ENCODE results near the gene SLC8A2. TPM values are rescaled to one million over a fixed set of nuclear protein-coding genes. Genes with fewer than 3 reads are reported as not detected.
A peak's percentile ranks its signal among the peaks of the same experiment; 100 is the strongest.

SLC8A2 gene
- polyA plus RNA-seq, 1 donor from 2014 or later = not detected

DNA sequence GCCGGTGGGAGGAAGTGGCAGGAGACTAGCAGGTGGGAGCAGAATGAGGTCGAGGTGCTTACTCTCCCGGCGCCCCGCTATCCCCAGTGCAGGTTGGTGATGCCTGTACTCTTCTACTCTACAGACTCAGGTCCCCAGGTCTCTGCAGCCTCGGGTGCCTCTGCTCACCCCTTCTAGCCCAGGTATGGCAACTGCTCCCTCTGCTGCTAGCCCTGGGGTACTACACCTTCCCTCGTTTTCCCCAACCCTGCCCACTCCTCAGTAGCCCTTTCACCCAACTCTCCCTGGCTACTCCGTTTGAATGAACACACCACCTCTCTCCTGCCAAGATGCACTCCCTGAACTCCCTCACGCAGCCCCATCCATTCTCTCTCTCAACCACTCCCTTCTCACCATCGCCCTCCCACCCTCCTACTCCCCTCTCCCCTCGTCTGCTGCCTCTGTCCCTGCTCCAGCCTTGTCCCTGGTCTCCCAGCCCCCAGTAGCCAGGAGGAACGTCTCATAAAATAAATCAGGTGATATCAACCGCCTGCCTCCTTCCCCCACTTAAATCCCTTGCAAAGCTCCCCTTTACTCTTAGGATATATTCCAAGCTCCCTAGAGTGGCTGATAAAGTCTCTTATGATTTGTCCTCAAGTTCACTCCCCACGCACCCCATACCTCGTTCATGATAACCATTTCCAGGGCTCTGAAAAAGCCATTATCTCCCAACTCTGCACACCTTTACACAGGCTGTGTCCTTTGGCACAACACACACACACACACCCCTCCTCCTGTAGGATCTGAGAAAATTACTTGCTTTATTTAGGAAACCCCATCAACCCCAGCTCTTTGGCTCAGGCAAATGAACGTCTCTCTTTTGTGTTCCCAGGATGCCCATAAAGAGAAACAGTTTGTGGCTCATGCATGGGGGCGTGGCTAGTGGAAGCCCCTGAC, 44.2 kb downstream of the SLC8A2 start:
- Mint-ChIP-seq H3K36me3 (no peaks in the 10 kb centered on the region), H3K9me3 (no peaks in the 10 kb centered on the region), H3K4me3 (no peak overlapping the region), H3K4me1 (peaks cover 0 to 8% (median 3%) of the 10 kb centered on the region in 3 donors), H3K27ac (peak overlapping the region in 2 of 3 donors; percentile 67 to 87), H3K27me3 (peaks cover 56% of the 10 kb centered on the region)

DNA sequence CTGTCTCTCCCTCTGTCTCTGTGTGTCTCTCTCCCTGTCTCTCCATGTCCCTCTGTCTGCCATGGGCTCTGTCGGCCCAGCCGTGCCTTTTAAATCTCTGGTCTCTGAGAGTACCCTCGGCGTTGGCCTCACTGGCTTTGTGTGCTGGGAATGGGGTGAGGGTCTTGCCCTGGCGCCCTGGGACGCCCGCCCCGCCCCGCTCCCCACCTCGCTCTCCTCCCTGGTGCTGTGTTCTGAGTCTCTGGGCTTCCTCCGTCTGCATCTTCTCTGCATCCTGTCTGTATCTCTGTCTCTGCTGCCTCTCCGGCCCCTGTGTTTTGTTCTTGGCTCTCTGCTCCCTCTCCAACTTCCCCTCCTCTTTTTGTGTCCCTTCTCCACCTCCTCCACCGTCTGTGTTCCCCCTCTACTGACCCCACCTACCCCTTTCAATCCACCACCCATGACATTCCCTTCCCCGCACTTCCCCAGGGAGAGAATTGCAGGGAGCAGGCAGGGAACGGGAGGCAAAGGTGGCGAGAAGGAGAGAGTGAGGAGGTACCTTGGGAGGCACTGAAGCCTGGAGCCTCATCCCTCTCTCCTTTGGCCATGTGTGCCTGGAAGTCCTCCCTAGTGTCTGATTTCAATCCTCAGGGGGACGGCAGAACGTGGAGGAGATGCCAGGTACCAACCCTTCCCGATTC, 48.4 kb downstream of the SLC8A2 start:
- no peak overlapping the region for H3K27ac Mint-ChIP-seq
- peaks cover 2% of the 10 kb centered on the region for H3K36me3 Mint-ChIP-seq
- H3K9me3 Mint-ChIP-seq = no peaks in the 10 kb centered on the region
- peaks cover 0 to 20% (median 5%) of the 10 kb centered on the region in 3 donors for H3K4me1 Mint-ChIP-seq
- peaks cover 52% of the 10 kb centered on the region for H3K27me3 Mint-ChIP-seq
- H3K4me3 Mint-ChIP-seq = no peak overlapping the region

DNA sequence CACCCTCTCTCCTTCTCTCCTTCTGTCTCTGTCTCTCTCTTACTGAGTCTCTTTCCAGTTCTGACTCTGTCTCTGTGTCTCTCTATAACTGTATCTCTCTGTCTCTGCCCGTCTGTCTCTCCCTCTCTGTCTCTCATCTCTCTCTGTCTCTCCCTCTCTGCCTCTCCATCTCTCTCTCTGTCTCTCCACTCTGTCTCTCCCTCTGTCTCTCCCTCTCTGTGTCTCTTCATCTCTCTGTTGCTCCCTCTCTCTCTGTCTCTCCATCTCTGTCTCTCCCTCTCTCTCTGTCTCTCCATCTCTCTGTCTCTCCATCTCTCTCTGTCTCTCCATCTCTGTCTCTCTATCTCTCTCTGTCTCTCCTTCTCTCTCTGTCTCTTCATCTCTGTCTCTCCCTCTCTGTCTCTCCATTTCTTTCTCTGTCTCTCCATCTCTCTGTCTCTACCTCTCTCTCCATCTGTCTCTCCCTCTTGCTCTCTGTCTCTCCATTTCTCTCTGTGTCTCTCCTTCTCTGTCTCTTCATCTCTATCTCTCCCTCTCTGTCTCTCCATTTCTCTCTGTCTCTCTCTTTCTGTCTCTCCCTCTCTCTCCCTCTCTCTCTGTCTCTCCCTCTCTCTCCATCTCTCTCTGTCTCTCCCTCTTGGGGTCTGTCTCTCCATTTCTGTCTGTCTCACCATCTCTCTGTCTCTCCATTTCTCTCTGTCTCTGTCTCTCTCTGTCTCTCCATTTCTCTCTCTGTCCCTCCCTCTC, 49.1 kb downstream of the SLC8A2 start:
- Mint-ChIP-seq H3K27ac (peak overlapping the region in 1 of 3 donors; percentile 58), H3K27me3 (peaks cover 60% of the 10 kb centered on the region), H3K36me3 (peaks cover 2% of the 10 kb centered on the region), H3K4me1 (peaks cover 3 to 22% (median 8%) of the 10 kb centered on the region in 3 donors), H3K4me3 (no peak overlapping the region), H3K9me3 (no peaks in the 10 kb centered on the region)

DNA sequence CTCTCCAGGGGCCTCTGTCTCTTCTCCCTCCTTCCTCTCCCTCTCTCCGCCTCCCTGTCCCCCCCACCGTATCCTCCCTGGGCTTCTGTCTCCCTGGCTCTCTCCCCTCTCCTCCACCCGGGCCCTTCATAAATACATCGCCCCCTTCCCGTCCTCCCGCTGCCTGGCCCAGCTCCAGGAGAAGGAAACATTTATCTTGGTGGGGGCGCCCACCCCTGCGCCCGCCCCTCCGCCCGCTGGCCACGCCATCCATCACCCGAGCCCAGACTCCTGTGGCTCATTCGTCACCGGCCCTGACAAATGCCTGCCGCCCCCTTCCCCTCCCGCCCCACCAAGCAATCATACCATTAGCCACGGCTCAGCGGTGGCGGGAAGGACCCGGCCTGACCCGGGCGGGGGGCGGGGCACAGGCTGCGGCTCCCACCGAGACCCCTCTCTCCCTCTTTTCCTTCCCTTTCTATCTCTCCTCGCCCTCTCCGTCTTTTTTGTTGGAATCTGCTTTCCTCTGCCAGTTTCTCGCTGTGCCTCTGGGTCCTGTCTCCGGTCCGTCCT, 49.8 kb downstream of the SLC8A2 start:
- Mint-ChIP-seq H3K36me3 (peaks cover 2% of the 10 kb centered on the region), H3K4me3 (no peak overlapping the region), H3K4me1 (peaks cover 6 to 20% (median 7%) of the 10 kb centered on the region in 3 donors), H3K9me3 (no peaks in the 10 kb centered on the region), H3K27me3 (peaks cover 65% of the 10 kb centered on the region), H3K27ac (no peak overlapping the region)

DNA sequence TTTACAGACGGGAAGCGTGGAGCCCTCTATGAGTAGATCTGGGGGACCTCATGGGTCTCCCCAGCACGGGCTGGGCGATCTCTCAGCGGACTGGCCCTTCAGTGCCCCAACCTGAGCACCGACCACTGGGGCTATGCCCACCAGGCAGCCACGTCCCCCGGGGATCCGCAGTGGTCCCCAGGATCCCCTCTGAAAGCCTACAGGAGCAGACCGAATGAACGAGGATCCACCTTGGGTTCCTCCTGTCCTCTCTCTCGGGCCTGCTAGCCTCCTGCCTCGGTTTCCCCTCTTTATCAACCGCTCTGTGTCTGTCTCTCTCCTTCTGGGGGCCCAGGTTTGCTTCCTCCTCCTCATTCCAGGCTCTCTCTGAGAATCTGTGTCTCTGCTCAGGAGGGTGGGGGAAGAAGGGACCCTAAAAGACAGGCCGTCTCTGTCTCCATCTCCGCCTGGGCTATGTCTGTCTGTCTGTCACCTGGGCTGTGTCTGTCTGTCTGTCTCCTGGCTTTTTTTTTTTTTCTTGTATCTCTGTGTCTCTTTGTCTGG, 50.4 kb downstream of the SLC8A2 start:
- Mint-ChIP-seq H3K27me3 (peaks cover 71% of the 10 kb centered on the region), H3K9me3 (no peaks in the 10 kb centered on the region), H3K36me3 (peaks cover 2% of the 10 kb centered on the region), H3K27ac (no peak overlapping the region), H3K4me1 (peaks cover 6 to 20% (median 7%) of the 10 kb centered on the region in 3 donors), H3K4me3 (no peak overlapping the region)

DNA sequence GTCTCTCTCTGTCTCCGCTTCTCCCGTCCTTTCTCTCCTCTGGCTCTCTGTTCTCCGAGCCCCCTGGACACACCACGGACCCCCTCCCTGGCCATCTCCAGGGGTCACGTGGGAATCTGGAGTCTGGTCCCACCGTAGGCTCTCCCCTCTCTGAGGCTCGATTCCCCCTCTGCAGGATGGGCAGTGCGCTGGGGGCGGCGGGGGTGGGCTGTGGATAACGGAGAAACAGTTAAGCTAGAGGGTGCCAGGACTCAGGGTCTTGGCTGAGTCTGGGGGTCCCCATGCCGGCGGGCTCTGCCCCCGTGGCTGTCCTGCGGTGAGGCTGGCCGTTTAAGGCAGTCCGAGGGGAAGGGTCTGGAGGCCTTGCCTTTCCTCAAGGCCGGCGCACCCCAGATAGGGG, 51.9 kb downstream of the SLC8A2 start:
- H3K36me3 Mint-ChIP-seq = peaks cover 2% of the 10 kb centered on the region
- H3K4me3 Mint-ChIP-seq = no peak overlapping the region

DNA sequence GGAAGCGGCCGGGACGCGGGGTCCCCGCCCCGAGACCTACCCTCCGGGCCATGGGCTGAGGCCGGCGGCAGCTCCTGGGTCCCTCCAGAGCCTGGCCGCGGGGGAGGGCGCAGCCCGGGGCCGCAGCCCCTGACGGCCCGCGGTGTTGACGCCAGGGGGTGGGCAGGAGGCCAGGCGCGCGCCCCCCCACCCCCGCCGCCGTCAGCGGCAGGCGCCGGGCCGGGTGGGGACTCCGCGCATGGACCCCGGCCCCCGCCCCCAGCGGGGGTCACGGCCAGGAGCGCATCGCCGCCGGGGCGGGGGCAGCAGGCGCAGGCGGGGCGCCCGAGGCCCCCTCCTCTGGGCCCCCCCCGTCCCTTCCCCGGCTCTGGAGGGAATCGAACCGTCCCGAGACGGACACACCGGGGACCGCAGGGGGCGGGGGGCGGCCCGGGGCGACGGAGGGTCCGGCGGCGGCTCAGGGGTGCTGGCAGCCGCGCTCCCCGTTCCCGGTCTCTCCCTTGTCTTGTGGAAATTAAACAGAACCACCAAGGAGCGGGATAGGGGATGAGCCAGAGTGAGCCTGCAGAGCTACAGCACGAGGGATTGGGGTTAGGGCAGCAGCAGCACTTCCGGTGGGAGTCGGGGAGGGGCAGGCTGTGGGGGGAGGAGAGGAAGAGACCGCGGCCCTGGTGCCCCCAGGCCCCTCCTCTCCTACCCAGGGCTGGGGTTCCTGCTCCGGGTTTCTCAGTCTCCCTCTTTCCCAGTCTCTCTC, 52.5 kb downstream of the SLC8A2 start, which contains the start of gene MEIS3:
Gene MEIS3, minus strand, starts transcription at position 498 of the 754 bp plus-strand sequence. Its CDS starts 446 bp downstream, at position 52.
- Mint-ChIP-seq H3K27me3 (peaks cover 64% of the 10 kb centered on the region), H3K36me3 (peaks cover 2% of the 10 kb centered on the region), H3K27ac (no peak within 1 kb of the TSS), H3K9me3 (no peaks in the 10 kb centered on the region), H3K4me1 (peaks cover 6 to 22% (median 7%) of the 10 kb centered on the region in 3 donors), H3K4me3 (peak within 1 kb of the TSS in 1 of 4 donors; percentile 58)

More for the DNA sequence above, 51.9 kb downstream of the SLC8A2 start:
- Mint-ChIP-seq H3K27me3 (peaks cover 66% of the 10 kb centered on the region), H3K27ac (no peak overlapping the region), H3K4me1 (peaks cover 6 to 20% (median 7%) of the 10 kb centered on the region in 3 donors), H3K9me3 (no peaks in the 10 kb centered on the region)

DNA sequence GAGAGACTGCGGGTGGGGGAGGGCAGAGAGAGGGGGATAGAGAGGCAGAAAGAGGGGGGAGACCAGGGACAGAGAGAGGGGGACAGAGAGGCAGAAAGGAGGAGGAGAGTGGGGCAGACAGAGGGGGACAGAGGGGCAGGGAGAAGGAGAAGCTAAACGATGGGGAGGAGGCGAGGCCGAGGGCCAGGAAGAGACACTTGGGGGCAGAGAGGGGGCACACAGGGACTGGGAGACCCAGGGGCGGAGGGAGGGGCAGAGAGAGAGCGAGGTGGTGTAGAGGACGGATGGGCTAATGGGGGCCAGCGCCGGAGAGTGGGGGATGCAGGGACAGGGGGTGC, 53.0 kb downstream of the SLC8A2 start:
- H3K4me1 Mint-ChIP-seq = peaks cover 6 to 23% (median 7%) of the 10 kb centered on the region in 3 donors
- peaks cover 2% of the 10 kb centered on the region for H3K36me3 Mint-ChIP-seq
- no peak overlapping the region for H3K27ac Mint-ChIP-seq
- H3K27me3 Mint-ChIP-seq = peaks cover 60% of the 10 kb centered on the region
- no peaks in the 10 kb centered on the region for H3K9me3 Mint-ChIP-seq
- peak overlapping the region in 1 of 4 donors; percentile 58 for H3K4me3 Mint-ChIP-seq

DNA sequence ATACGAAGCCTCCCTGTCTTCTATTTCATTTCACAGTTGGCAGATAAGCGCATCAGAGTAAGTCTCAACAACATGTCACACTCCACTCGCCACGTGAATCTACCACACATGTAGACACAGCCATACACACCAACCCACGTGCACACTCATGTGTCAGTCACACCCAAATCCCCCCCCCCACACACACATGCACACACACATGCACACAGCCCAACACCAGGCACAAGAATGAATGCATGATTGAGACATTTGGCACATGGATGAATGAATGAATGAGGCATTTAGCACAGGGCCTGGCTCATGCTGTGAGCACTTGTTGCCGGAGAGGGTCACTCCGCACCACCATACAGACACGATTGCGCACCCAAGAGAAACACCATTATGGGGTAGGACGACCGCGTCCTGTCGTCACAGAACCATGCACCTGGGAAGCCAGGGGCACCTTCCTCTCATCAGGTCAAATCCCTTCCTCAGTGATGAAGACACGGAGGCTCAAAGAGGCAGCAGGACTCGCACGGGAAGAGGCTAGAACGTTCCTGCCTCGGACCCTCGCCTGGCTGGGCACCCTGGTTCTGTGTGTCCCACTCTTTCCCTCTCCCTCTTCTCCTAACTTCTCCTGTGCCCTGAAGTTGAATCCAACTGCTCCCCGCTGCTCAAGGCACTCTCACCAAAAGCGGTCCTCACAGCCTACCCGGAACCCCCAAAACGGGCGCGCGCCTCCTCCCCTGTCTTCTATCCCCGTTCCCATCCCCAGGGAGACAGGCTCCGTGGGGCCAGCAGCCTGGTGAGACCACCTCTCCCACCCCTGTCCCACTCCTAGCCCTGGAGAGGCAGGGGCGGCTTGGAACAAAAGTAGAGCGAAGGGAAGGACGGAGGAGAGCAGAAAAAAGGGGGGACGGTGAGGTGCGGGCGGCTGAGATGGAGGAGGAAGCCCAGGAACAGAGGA, 53.7 kb downstream of the SLC8A2 start:
- peak overlapping the region in 1 of 3 donors; percentile 26 for H3K27ac Mint-ChIP-seq
- H3K4me1 Mint-ChIP-seq = peaks cover 6 to 23% (median 7%) of the 10 kb centered on the region in 3 donors
- peaks cover 54% of the 10 kb centered on the region for H3K27me3 Mint-ChIP-seq

DNA sequence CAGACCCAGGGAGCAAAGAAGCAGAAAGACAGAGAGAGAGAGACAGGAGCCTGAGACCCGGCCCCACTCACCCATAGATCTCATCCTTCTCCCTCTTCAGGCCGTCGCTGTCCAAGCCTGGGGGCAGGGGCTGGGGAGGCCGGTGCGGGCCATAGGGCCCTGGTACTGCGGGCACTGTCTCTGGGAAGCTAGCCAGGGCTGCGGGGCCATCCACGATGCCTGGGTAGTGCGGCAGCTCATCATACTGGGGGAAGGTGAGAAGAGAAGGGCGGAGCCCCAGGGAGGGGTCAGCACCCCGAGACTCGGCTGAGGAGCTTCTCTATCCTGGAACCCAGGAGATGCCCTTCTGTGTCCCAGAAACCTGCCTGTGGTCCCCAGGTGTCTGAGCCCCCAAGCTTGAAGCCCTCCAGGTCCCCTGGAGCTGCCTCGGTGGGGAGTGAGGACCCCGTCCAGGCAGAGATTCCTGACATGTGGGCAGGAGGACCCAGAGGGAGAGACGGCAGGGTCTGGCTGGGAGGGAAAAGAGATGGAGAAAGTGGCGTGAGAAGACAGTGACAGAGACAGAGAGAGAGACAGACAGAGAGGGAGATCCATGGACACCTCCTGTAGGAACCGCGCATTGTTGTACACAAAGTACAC, 54.5 kb downstream of the SLC8A2 start:
- Mint-ChIP-seq H3K27me3 (peaks cover 46% of the 10 kb centered on the region), H3K9me3 (no peaks in the 10 kb centered on the region), H3K36me3 (peaks cover 4% of the 10 kb centered on the region), H3K27ac (no peak overlapping the region), H3K4me3 (peak overlapping the region in 2 of 4 donors; percentile 26 to 27), H3K4me1 (peaks cover 6 to 17% (median 6%) of the 10 kb centered on the region in 3 donors)

More for the DNA sequence above, 53.7 kb downstream of the SLC8A2 start:
- peak overlapping the region in 3 of 4 donors; percentile 3 to 86 (median 27) for H3K4me3 Mint-ChIP-seq
- H3K9me3 Mint-ChIP-seq = no peaks in the 10 kb centered on the region
- H3K36me3 Mint-ChIP-seq = peaks cover 4% of the 10 kb centered on the region

DNA sequence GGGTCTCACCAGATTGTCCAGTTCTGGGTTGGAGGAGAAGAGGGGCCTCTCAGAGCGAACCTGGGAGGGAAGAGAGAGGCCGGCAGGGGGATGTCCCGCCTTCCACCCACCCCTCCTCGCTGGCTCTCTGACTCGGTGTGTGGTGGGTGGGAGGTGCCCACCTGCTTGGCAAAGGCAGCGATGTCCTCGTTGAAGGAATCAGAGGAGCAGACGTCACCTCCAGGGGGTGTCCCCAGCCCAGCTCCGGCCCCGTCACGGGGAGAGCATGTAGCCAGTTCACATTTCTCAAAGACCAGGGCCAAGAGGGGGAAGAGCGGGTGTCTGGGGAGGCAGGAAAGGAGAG, 55.1 kb downstream of the SLC8A2 start:
- no peak overlapping the region for H3K27ac Mint-ChIP-seq
- peaks cover 4% of the 10 kb centered on the region for H3K36me3 Mint-ChIP-seq
- no peaks in the 10 kb centered on the region for H3K9me3 Mint-ChIP-seq
- H3K4me1 Mint-ChIP-seq = peaks cover 5 to 15% (median 6%) of the 10 kb centered on the region in 3 donors
- peaks cover 46% of the 10 kb centered on the region for H3K27me3 Mint-ChIP-seq
- H3K4me3 Mint-ChIP-seq = no peak overlapping the region

DNA sequence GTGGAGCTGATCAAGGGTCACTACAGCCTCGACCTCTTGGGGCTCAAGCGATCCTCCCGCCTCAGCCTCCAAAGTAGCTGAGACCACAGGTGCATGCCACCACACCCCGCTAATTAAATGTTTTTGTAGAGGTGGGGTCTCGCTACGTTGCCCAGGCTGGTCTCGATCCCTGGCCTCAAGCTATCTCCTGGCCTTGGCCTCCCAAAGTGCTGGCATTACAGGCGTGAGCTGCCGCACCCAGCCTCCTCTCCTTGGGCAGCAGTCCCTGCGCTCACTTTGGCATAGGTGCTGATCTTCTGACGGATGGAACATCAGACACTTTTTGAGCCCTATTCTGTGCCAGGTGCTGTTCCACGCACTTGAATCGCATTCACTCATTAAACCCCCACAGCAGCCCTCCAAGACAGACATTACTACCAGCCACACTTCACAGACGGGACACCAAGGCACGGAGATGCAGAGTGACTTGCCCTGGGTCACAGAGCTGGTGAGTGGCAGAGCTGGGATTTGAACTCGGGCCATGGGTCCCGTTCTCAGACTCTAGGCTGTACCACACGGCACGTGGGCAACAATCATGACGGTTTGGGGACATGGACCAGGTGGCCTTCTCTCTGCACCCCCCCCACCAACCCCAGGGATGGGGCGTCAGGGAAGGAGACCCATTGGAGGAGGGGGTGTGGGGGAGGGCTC, 55.6 kb downstream of the SLC8A2 start:
- Mint-ChIP-seq H3K4me3 (no peak overlapping the region), H3K9me3 (no peaks in the 10 kb centered on the region), H3K27ac (peak overlapping the region in 1 of 3 donors; percentile 62), H3K4me1 (peaks cover 5 to 12% (median 6%) of the 10 kb centered on the region in 3 donors), H3K36me3 (peaks cover 3% of the 10 kb centered on the region), H3K27me3 (peaks cover 41% of the 10 kb centered on the region)
